ENCODE data around the gene CCDC40. TPM values are rescaled to one million over a fixed set of nuclear protein-coding genes. Genes with fewer than 3 reads are reported as not detected.
"Not testable (repeated sequence)": the region's sequence is repeated elsewhere in the genome, so short reads cannot be mapped to it uniquely, and the experiment has no call there.

CCDC40 gene
- total RNA-seq, 4 donors from 2014 or later, result 3.5 to 8.8 (median 5.3) TPM

DNA sequence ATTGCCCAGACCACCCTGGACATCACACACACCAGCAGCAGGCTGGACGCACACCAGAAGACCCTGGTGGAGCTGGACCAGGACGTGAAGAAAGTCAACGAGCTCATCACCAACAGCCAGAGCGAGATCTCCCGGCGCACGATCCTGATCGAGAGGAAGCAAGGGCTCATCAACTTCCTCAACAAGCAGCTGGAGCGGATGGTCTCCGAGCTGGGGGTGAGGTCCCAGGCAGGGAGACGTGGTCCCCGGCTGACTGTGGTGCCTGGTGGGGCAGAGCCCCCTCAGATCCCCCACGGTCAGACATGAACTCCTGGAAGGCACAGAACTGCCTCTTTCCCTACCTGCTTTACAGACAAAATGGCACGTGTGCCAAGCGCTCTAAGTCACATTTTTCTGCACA is 48.3 kb downstream of the CCDC40 start:
- TF ChIP-seq, protein P1, sequence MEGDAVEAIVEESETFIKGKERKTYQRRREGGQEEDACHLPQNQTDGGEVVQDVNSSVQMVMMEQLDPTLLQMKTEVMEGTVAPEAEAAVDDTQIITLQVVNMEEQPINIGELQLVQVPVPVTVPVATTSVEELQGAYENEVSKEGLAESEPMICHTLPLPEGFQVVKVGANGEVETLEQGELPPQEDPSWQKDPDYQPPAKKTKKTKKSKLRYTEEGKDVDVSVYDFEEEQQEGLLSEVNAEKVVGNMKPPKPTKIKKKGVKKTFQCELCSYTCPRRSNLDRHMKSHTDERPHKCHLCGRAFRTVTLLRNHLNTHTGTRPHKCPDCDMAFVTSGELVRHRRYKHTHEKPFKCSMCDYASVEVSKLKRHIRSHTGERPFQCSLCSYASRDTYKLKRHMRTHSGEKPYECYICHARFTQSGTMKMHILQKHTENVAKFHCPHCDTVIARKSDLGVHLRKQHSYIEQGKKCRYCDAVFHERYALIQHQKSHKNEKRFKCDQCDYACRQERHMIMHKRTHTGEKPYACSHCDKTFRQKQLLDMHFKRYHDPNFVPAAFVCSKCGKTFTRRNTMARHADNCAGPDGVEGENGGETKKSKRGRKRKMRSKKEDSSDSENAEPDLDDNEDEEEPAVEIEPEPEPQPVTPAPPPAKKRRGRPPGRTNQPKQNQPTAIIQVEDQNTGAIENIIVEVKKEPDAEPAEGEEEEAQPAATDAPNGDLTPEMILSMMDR (IDR thresholded peaks at IDR 0.05), result no peak
- DNase-seq (ENCODE audit: low spot score), result no peak
- no peak for ATAC-seq (ENCODE audit: low FRiP score)

GRCh38 chr17:80086081-80086480 is 49.6 kb downstream of the CCDC40 start:
- no peak for ATAC-seq (ENCODE audit: low FRiP score)

GRCh38 chr17:80086616-80087015 is 50.2 kb downstream of the CCDC40 start:
- TF ChIP-seq, protein P1 (IDR thresholded peaks at IDR 0.05), result no peak
- DNase-seq (ENCODE audit: low spot score), result no peak
- no peak for ATAC-seq (ENCODE audit: low FRiP score)

More at GRCh38 chr17:80086081-80086480, 49.6 kb downstream of the CCDC40 start:
- TF ChIP-seq, protein P1 (IDR thresholded peaks at IDR 0.05), result no peak
- no peak for DNase-seq (ENCODE audit: low spot score)

- ATAC-seq (ENCODE audit: low FRiP score), result no peak
Observed at GRCh38 chr17:80087346-80088265, 51.2 kb downstream of the CCDC40 start.

GRCh38 chr17:80089762-80090161 is 53.3 kb downstream of the CCDC40 start:
- TF ChIP-seq, protein P1 (IDR thresholded peaks at IDR 0.05), result no peak
- DNase-seq (ENCODE audit: low spot score) (no peak), ATAC-seq (ENCODE audit: low FRiP score) (no peak)

More at GRCh38 chr17:80087346-80088265, 51.2 kb downstream of the CCDC40 start:
- DNase-seq (ENCODE audit: low spot score), result no peak
- TF ChIP-seq, protein P1 (IDR thresholded peaks at IDR 0.05), result no peak

- DNase-seq (ENCODE audit: low spot score); ATAC-seq (ENCODE audit: low FRiP score): not testable (repeated sequence)
Observed at GRCh38 chr17:80090164-80090563, 53.7 kb downstream of the CCDC40 start.

GRCh38 chr17:80091376-80091775 is 54.9 kb downstream of the CCDC40 start:
- ATAC-seq (ENCODE audit: low FRiP score) (no peak), DNase-seq (ENCODE audit: low spot score) (no peak)
- TF ChIP-seq, protein P1 (IDR thresholded peaks at IDR 0.05), result no peak
